CD4-positive, alpha-beta T cell treated with Interleukin-15 for 4 hours (primary cell): ENCODE measurements around the gene SLC44A3.

Experiments used
- DNase-seq: peaks from one replicate; pipeline ENCODE4 v3.0.0-alpha.2; 2020; ENCODE audit warnings: low spot score

SLC44A3 gene

GRCh38 chr1:94912263-94913184 is 92.4 kb downstream of the SLC44A3 start:
- DNase-seq: no peak

- DNase-seq: no peak
These were observed 97.1 kb downstream of the SLC44A3 start for GRCh38 chr1:94917251-94917650.

DNA sequence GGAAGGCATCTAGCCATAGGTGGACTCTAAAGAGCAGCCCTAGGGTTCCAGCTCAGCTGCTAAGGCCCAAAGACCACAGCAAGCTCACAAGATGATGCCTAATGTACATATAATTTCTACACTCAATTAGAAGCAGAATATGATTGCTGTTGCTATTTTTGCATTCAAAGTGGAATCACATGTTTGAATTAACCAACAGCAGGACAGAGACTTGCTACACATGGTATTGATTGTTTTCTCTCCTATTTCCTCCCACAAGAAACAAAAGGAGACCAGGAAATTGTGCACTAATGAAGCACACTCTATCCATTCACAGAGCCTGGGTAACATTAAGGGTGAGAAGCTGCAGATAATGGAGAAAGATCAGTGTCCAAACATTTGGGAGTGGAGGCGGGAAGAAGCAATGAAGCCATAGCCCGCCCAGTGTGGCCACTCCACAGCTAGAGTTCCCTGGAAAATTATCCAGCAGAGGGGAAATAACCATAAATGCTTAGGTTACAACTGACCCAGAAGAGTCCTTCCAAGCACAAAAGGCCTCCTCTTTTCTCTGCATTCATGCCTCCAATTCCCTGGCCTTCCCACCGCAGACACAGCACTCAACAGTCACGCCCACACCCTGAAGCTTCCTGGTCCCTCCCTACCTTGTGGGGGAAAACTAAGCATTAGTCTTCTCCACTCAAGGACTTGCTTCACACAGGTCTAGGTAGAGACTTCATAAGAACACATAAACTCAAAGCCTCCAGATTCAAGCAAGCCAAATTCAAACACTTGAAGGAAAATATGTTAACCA is 99.3 kb downstream of the SLC44A3 start:
- DNase-seq: no peak

- DNase-seq: no peak
These were observed 99.9 kb downstream of the SLC44A3 start for GRCh38 chr1:94920061-94920460.

GRCh38 chr1:94921977-94922376 is 101.8 kb downstream of the SLC44A3 start:
- no peak for DNase-seq

- no peak for DNase-seq
These were observed 102.7 kb downstream of the SLC44A3 start for GRCh38 chr1:94922761-94923331.

DNA sequence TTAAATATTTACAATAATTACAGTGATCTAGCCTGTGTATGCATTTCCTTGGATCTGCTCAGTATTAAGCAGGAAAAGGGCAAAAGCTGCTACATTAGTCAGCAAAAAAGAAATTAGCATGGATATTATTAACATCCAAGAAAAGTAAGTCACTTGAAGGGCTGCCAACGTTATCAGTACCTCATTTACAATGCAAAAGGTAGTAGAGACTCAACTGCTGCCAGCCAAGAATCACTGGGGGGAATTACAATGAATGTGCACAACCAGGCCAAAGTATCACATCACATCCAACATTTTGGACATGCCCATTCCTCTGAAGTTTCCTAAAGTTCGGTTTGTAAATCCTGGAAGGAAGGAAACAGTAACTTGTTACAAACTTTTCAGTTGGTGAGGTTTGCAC is 104.8 kb downstream of the SLC44A3 start:
- DNase-seq: no peak

DNA sequence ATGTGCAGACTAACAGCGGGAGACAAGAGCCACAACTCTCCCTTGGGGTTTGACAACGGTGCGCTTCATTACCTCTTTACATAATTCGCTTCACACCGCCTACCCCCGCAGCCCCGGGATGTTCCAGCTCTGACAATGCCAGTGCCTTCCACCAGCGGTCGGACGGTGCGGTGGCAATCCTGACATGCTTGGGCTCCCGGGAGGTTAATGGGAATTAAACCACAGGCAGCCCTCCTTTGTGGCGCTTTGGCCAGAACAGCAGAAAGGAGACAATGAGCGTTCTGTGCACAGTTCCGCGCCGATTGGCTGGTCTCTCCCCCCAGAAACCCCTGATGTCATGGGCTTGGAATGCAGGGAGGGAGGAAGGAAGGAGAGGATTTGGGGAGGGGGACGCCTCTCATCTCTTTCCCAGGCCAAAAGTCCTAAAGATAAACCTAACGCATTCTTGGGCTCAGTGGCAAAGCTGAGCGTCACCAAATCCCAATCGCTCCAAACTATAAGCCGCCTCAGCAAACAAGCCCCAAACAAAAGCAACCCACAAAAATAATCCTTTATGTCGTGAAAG is 105.5 kb downstream of the SLC44A3 start:
- no peak for DNase-seq

DNA sequence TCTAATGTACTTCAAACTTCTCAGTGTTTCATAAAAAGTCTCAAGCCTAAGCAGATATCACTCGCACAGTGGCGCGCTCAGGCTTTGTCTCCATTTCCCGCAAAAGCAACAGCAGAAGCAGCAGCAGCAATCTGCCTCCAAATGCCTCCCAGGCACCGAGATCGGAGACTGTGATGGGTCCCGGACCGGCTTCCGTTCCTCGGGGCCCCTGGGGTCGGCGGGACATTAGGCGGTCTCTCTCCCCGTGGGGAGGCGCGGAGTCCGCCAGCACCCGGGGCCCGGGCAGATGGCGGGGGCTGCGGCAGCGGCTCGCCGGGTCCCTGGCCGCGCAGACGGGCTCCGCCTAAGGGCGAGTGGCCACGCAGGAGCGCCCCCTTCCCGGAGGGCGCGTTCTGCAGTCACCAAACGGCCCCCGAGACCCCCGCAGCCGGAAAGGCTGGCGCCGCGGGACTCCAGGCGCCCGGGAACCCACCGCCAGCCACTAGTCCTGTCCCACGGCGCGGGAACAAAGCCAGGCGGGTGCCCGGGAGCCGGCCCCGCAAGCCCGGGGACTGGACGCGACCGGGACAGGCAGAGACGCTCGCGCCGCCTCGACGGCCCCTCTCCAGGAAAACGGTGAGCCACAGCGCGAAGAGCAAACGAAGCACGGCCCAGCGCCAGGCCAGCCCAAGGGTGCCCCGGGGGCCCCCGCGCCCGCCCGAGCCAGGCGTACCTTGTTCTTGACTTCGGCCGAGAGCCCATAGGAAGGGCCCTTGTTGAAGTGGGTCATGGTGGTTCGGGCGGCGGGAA is 106.2 kb downstream of the SLC44A3 start:
- no peak for DNase-seq

GRCh38 chr1:94926915-94927404 is 106.8 kb downstream of the SLC44A3 start, which contains the start of gene CNN3:
Gene CNN3 (minus strand): TSS chr1:94927110. CDS start chr1:94926894, 216 bp downstream.
- DNase-seq: peak; percentile 47

DNA sequence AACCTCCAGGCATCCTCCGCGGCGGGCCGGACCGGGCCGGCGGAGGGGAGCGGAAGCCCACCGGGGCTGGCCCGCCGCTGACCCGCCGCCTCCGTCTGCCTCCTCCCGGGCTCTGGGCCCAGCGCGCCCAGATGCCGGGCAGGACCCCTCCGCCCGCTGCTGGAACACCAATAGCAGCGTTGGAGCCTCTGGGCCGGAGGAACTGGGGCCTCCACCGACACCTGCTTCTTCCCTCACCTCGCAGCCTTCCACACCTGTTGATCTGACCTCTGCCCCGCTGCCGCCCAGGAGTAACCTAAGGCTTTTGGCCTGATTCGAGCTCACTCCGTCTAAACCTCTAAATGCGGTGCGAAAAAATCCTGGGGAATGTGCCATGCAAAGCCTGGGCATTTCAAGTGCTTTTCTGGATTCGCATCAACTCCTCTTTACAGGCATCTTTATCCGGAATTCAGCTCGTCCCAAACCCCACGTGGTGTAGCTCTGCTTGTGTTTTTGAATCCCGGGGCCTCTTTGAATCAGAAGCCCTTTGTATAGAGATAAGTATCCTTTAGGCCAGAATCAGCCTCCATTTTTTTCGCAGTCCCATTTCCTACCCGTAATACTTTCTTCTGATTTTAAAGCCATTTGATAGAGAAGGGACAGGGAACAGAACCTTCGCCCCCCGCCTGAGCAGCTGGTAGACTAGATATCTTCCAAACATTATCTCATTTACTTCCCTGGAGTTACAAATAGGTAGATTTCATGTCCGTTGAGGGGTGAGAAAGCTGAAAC is 107.4 kb downstream of the SLC44A3 start:
- no peak for DNase-seq

GRCh38 chr1:94928293-94928939 is 108.3 kb downstream of the SLC44A3 start:
- DNase-seq: no peak

- no peak for DNase-seq
These were observed 109.4 kb downstream of the SLC44A3 start for GRCh38 chr1:94929351-94930217.

- DNase-seq: no peak
These were observed 111.2 kb downstream of the SLC44A3 start for GRCh38 chr1:94931254-94931841.

DNA sequence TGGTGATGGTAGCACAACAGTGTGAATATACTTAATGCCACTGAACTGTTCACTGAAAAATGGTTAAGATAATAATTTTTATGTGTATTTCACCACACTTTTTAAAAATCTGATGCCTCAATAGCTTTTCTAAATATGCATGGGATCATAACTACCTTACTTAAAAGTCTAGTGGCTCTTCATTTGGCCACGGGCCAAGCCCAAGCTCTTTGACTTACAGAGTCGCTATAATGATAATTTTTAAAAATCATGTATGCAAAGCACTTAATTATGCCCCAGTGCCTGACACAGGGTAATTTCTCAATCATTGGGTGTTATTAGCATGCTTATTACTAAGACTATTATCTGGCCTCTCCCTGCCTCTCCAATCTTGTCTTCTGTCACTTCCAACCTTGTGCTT is 114.4 kb downstream of the SLC44A3 start:
- DNase-seq: no peak

DNA sequence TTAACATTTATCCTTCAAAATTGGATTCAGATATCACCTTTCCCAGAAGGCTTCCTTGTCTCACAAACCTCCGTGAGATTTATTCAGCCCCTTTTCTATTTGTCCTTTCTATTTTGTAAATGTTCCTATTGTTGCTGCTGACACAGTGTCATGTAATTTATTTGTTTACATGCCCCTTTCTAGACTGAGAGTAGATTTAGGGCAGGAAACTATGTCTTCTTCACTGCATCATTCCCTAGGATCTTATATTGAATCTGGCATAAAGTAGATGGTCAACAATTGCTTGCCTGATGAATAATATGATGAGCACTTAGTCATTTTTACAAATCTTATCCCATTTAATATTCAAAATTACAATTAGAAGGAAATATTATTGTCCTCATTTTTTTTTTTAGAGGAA is 114.9 kb downstream of the SLC44A3 start:
- no peak for DNase-seq

DNA sequence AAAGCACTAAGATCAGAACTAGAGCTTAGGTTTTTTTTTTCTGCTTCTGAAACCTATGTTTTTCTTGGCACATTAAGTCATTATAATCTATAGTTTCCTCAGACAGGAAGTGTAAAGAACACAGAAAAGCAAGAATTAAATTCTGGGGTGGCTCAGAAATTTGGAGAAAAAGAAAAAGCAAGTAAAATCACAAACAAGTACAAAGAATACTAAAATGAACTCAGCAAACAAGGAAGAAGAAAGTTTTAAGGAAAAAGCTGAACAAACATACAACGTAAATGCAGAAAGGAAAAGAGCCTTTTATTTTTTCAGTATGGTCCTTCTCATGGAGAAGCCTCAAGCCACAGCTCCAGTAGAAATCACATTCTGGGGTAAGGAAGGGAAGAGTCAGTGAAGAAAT is 115.3 kb downstream of the SLC44A3 start:
- no peak for DNase-seq

DNA sequence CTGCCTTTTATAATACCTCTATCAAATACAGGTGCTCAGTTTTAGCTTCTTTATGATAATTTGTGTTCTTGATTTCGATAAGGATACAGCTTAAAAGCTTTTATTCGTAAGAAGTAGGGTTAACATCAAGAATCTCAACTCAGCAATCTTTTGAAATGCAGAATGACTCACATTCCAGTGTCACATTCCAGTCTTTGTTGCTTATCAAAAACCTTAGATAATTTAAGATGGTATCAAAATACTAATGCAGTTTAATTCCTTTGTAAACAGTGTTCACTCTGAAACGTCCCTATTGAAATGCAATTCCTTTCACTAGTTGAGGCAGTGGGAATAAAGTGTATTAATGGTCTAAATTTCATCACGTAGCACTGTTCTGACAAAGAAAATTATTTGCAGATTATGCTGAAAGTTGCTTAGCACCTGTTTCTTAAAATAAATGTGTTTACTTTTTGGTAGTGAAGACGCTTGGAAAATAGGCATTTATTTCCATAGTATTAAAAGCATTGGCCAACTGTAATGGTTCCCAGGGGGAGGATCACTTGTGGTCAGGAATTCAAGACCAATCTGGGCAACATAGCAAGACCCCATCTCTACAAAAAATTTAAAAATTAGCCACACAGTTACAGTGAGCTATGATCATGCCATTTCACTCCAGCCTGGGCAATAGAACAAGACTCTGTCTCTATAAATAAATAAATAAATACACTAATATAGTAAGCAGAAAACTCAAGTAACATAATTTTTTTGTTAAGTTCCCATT is 116.9 kb downstream of the SLC44A3 start:
- DNase-seq: no peak
